Stimulated activated effector memory CD8-positive, alpha-beta T cell treated with anti-CD3 and anti-CD28 coated beads, Interleukin-12 subunit alpha, Interleukin-12 subunit beta, amount 100 ng/mL, for 72 hours (primary cell): ENCODE data around the gene UBXN1.
"Not testable (repeated sequence)": the region's sequence is repeated elsewhere in the genome, so short reads cannot be mapped to it uniquely, and the experiment has no call there.

Experiments
- ATAC-seq: fragments of 150-1000 bp; cut with Tn5 transposase; 2 replicates; pipeline ENCODE4 v1.10.0; 2021
- DNase-seq, 2 donors: peaks; one replicate each; pipeline ENCODE4 v3.0.0; 2021 to 2022; ENCODE audit warnings: low spot score in 2 of 2
- H3K27ac Mint-ChIP-seq: one replicate; pipeline ENCODE4 v1.8.0; 2022; ENCODE audit warnings: mild to moderate bottlenecking, mixed read lengths
- H3K36me3 Mint-ChIP-seq: one replicate; pipeline ENCODE4 v1.8.0; 2022; ENCODE audit warnings: mild to moderate bottlenecking, mixed read lengths
- H3K4me1 Mint-ChIP-seq: one replicate; pipeline ENCODE4 v1.8.0; 2022; ENCODE audit warnings: mixed read lengths
- H3K4me3 Mint-ChIP-seq: one replicate; pipeline ENCODE4 v1.8.0; 2022; ENCODE audit warnings: mild to moderate bottlenecking, mixed read lengths
- H3K9me3 Mint-ChIP-seq: one replicate; pipeline ENCODE4 v1.8.0; 2022; ENCODE audit warnings: mixed read lengths

UBXN1 gene

GRCh38 chr11:62694455-62695167 lies 15.7 kb upstream of the UBXN1 start:
- H3K36me3 Mint-ChIP-seq = peaks cover 58% of the 10 kb centered on the region
- DNase-seq (peak; percentile 64 to 86), ATAC-seq (peak; percentile 85)
- no peaks in the 10 kb centered on the region for H3K9me3 Mint-ChIP-seq
- H3K4me3 Mint-ChIP-seq = no peak overlapping the region
- H3K27ac Mint-ChIP-seq = peak overlapping the region; percentile 41
- peaks cover 9% of the 10 kb centered on the region for H3K4me1 Mint-ChIP-seq

DNA sequence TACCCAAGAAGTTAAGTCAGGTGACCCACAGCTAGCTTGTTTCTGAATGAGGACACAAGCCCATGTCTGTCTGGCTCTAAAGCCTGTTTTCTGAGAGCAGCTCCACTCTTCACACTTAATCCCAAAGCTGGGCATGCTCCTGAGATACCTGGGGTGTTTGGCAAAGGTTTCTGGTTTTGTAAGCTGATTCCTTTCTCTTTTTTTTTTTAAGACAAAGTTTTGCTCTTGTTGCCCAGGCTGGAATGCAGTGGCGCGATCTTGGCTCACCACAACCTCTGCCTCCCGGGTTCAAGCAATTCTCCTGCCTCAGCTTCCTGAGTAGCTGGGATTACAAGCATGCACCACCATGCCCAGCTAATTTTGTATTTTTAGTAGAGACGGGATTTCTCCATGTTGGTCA lies 14.8 kb upstream of the UBXN1 start:
- H3K9me3 Mint-ChIP-seq, H3K27ac Mint-ChIP-seq, H3K4me1 Mint-ChIP-seq: not testable (repeated sequence)

GRCh38 chr11:62689421-62690183 lies 10.7 kb upstream of the UBXN1 start, which contains the start of gene LRRN4CL:
Gene LRRN4CL, minus strand, starts transcription at chr11:62689530. Its CDS starts 1,022 bp downstream, at chr11:62688508.
- Mint-ChIP-seq H3K36me3 (peaks cover 34% of the 10 kb centered on the region), H3K4me3 (no peak within 1 kb of the TSS), H3K9me3 (no peaks in the 10 kb centered on the region), H3K27ac (no peak within 1 kb of the TSS), H3K4me1 (peaks cover 3% of the 10 kb centered on the region)
- ATAC-seq (no peak), DNase-seq (no peak)

More for the DNA sequence above, 14.8 kb upstream of the UBXN1 start:
- H3K36me3 Mint-ChIP-seq = peaks cover 57% of the 10 kb centered on the region
- not testable (repeated sequence) for ATAC-seq, DNase-seq, H3K4me3 Mint-ChIP-seq

DNA sequence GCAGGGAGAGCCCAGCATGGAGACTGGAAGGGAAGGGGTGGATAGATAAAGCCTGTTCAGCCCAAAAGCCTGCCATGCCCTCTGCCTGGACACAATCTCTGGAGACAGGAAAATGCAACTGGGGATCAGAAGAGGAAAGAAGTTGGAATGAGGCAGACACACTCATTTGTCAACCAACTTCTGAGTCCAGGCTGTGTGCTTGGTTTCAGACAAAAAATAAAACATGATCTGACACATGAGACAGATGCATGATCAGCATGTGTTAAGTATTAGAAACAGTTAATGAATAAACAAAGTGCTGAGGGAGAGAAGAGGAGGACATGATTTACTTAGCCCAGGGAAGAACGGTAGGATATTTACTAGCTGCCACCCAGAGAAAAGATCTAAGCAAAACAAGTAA lies 9.6 kb upstream of the UBXN1 start:
- DNase-seq (no peak), ATAC-seq (no peak)
- Mint-ChIP-seq H3K4me1 (no peaks in the 10 kb centered on the region), H3K27ac (no peak overlapping the region), H3K36me3 (peaks cover 26% of the 10 kb centered on the region), H3K9me3 (no peaks in the 10 kb centered on the region), H3K4me3 (no peak overlapping the region)

GRCh38 chr11:62687508-62688396 lies 8.9 kb upstream of the UBXN1 start:
- no peak overlapping the region for H3K4me3 Mint-ChIP-seq
- no peak overlapping the region for H3K27ac Mint-ChIP-seq
- no peaks in the 10 kb centered on the region for H3K4me1 Mint-ChIP-seq
- DNase-seq (no peak), ATAC-seq (peak; percentile 16)
- peaks cover 23% of the 10 kb centered on the region for H3K36me3 Mint-ChIP-seq
- no peaks in the 10 kb centered on the region for H3K9me3 Mint-ChIP-seq

GRCh38 chr11:62682518-62682917 lies 3.6 kb upstream of the UBXN1 start:
- DNase-seq (no peak), ATAC-seq (no peak)
- H3K27ac Mint-ChIP-seq = no peak overlapping the region
- no peaks in the 10 kb centered on the region for H3K9me3 Mint-ChIP-seq
- H3K36me3 Mint-ChIP-seq = peaks cover 18% of the 10 kb centered on the region
- peaks cover 21% of the 10 kb centered on the region for H3K4me1 Mint-ChIP-seq
- no peak overlapping the region for H3K4me3 Mint-ChIP-seq

GRCh38 chr11:62680825-62681240 lies 2.0 kb upstream of the UBXN1 start:
- peak overlapping the region; percentile 91 for H3K4me3 Mint-ChIP-seq
- no peaks in the 10 kb centered on the region for H3K9me3 Mint-ChIP-seq
- peaks cover 35% of the 10 kb centered on the region for H3K36me3 Mint-ChIP-seq
- peak; percentile 81 for ATAC-seq
- no peak overlapping the region for H3K27ac Mint-ChIP-seq
- peak in 1 of 2 donors; percentile 65 for DNase-seq
- H3K4me1 Mint-ChIP-seq = peaks cover 36% of the 10 kb centered on the region

GRCh38 chr11:62678433-62678769 lies 472 bp downstream of the UBXN1 start:
- Mint-ChIP-seq H3K27ac (peak overlapping the region; percentile 97), H3K9me3 (no peaks in the 10 kb centered on the region), H3K4me1 (peaks cover 42% of the 10 kb centered on the region), H3K36me3 (peaks cover 58% of the 10 kb centered on the region), H3K4me3 (peak overlapping the region; percentile 91)
- no peak for ATAC-seq
- peak in 1 of 2 donors; percentile 56 for DNase-seq

- peaks cover 64% of the 10 kb centered on the region for H3K36me3 Mint-ChIP-seq
- no peak for ATAC-seq
- peak overlapping the region; percentile 97 for H3K27ac Mint-ChIP-seq
- peak overlapping the region; percentile 91 for H3K4me3 Mint-ChIP-seq
- no peaks in the 10 kb centered on the region for H3K9me3 Mint-ChIP-seq
- H3K4me1 Mint-ChIP-seq = peaks cover 42% of the 10 kb centered on the region
- DNase-seq = no peak
Observed at GRCh38 chr11:62677714-62678113, 1.2 kb downstream of the UBXN1 start.

DNA sequence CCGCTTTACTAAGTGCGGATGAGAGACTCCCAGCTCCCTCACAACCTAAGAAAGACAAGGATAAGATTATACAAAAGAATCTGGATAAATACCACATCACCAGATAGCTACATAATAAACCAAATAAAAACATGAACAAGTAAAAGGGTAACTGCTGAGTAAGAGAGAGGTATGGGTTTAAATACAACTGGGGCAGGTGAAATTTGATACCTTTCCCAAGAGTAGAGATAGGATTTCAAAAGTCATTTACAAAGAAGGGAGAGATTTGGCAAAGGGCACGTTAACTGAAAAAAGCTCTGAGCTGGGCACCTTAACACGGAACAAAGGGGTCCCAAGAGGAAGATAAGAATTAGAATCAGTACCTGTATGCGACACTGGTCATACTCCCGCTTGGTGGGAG lies 1.7 kb downstream of the UBXN1 start:
- no peak for DNase-seq
- ATAC-seq = no peak
- peak overlapping the region; percentile 91 for H3K4me3 Mint-ChIP-seq
- peaks cover 70% of the 10 kb centered on the region for H3K36me3 Mint-ChIP-seq
- H3K27ac Mint-ChIP-seq = peak overlapping the region; percentile 97
- peaks cover 42% of the 10 kb centered on the region for H3K4me1 Mint-ChIP-seq
- no peaks in the 10 kb centered on the region for H3K9me3 Mint-ChIP-seq

DNA sequence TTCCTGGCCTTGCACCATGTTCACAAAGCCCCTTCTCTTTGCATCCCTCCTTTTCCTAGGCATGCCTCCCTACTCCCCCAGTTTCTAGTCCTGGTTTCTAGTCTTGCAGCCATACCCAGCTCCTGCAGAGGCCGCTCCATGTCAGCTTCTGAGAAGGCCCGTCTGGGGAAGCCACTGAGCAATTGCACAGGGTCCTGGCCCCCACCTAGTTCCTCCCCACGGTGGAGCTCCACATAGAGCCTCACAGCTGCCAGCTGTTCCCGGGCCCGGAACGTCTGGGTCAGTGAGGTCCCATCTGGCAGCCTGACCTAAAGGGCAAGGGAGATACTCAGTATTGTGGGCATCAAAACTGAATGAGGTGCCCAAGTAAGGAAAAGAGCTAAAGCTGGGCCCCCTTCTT lies 2.2 kb downstream of the UBXN1 start:
- no peak for ATAC-seq
- peaks cover 42% of the 10 kb centered on the region for H3K4me1 Mint-ChIP-seq
- H3K27ac Mint-ChIP-seq = peak overlapping the region; percentile 97
- peaks cover 74% of the 10 kb centered on the region for H3K36me3 Mint-ChIP-seq
- peak overlapping the region; percentile 91 for H3K4me3 Mint-ChIP-seq
- no peaks in the 10 kb centered on the region for H3K9me3 Mint-ChIP-seq
- no peak for DNase-seq

DNA sequence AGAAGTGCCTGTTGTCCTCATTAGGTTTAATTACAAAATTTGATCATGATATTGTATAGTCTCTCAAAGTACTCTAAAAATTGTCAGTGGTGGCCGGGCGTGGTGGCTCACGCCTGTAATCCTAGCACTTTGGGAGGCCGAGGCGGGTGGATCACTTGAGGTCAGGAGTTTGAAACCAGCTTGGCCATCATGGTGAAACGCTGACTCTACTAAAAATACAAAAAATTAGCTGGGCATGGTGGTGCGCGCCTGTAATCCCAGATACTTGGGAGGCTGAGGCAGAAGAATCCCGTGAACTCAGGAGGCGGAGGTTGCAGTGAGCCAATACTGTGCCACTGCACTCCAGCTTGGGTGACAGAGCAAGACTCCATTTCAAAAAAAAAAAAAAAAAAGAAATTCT lies 3.5 kb downstream of the UBXN1 start:
- Mint-ChIP-seq H3K4me1 (peaks cover 48% of the 10 kb centered on the region), H3K36me3 (peaks cover 82% of the 10 kb centered on the region)
- not testable (repeated sequence) for DNase-seq, ATAC-seq, H3K9me3 Mint-ChIP-seq, H3K27ac Mint-ChIP-seq, H3K4me3 Mint-ChIP-seq

DNA sequence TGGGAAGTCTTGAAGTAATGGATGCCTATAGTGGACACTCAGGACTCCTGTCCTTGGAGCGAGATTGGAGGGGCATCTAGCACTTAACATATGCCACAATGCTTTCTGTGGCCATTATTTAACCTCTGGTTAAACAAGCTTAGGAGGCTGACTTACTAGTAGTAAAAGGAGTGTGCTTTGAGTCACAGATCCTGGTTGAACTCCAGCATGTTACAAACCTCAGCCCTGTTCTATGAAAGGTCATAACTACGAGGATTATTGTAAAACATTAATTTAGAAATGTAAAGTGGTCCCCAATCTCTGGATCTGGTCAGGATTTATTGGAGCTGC lies 5.7 kb downstream of the UBXN1 start:
- H3K4me3 Mint-ChIP-seq = peak overlapping the region; percentile 99
- no peaks in the 10 kb centered on the region for H3K9me3 Mint-ChIP-seq
- peaks cover 49% of the 10 kb centered on the region for H3K4me1 Mint-ChIP-seq
- ATAC-seq (no peak), DNase-seq (no peak)
- H3K27ac Mint-ChIP-seq = peak overlapping the region; percentile 97
- peaks cover 96% of the 10 kb centered on the region for H3K36me3 Mint-ChIP-seq

DNA sequence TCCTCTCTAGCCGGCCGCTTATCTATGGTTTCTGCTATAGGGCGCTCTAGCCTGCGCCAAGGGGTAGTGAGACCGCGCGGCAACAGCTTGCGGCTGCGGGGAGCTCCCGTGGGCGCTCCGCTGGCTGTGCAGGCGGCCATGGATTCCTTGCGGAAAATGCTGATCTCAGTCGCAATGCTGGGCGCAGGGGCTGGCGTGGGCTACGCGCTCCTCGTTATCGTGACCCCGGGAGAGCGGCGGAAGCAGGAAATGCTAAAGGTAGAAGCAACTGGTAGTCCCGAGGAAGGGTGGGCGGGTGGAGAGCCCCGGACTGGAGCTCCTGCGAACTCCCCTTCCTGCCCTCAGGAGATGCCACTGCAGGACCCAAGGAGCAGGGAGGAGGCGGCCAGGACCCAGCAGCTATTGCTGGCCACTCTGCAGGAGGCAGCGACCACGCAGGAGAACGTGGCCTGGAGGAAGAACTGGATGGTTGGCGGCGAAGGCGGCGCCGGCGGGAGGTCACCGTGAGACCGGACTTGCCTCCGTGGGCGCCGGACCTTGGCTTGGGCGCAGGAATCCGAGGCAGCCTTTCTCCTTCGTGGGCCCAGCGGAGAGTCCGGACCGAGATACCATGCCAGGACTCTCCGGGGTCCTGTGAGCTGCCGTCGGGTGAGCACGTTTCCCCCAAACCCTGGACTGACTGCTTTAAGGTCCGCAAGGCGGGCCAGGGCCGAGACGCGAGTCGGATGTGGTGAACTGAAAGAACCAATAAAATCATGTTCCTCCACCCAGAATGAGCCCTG lies 7.1 kb downstream of the UBXN1 start, which contains the start of the genes LBHD1 and UQCC3:
LBHD1 (minus strand) TSS at position 660 of the 782 bp plus-strand sequence. CDS start 2,236 bp downstream, outside the sequence.
UQCC3 (plus strand) TSS at position 66 of the 782 bp plus-strand sequence; CDS start at position 139, 73 bp downstream.
- Mint-ChIP-seq H3K4me1 (peaks cover 42% of the 10 kb centered on the region), H3K27ac (peak within 1 kb of the TSS; percentile 97), H3K4me3 (peak within 1 kb of the TSS; percentile 99), H3K36me3 (peaks cover 97% of the 10 kb centered on the region), H3K9me3 (no peaks in the 10 kb centered on the region)
- DNase-seq (peak; percentile 58 to 90), ATAC-seq (peak; percentile 92)
